Thyroid gland (tissue), 4 donors: ENCODE measurements around the gene PLXND1. TPM values are rescaled to one million over a fixed set of nuclear protein-coding genes. Genes with fewer than 3 reads are reported as not detected.

Experiments used
- DNase-seq, 2 donors: peaks; one replicate each; pipeline ENCODE4 v3.0.0-alpha.2; 2019
- H3K27ac ChIP-seq, 3 donors: fragments of 200-600 bp; sonication (generic); 1 replicate in 2 of 3; 2 replicates in 1 of 3; pipeline ENCODE4 v1.5.1; 2016 to 2019; ENCODE audit warnings: mild to moderate bottlenecking in 1 of 3, moderate library complexity in 1 of 3
- H3K27me3 ChIP-seq: fragments of 200-600 bp; sonication (generic); one replicate; pipeline ENCODE4 v1.5.1; 2019
- H3K36me3 ChIP-seq, 2 donors: fragments of 200-600 bp; sonication (generic); one replicate each; pipeline ENCODE4 v1.5.1; 2016 to 2019
- H3K4me1 ChIP-seq, 2 donors: fragments of 200-600 bp; sonication (generic); one replicate each; pipeline ENCODE4 v1.5.1; 2017 to 2019
- H3K4me3 ChIP-seq, 3 donors: fragments of 200-600 bp; sonication (generic); replicated peaks in 1 of 3; 1 replicate in 2 of 3; 2 replicates in 1 of 3; pipeline ENCODE4 v1.5.1; 2016; ENCODE audit warnings: mild to moderate bottlenecking in 1 of 3
- H3K9me3 ChIP-seq: fragments of 200-600 bp; sonication (generic); one replicate; pipeline ENCODE4 v1.5.1; 2017
- POLR2A ChIP-seq, 2 donors: fragments of 450-650 bp; IDR thresholded peaks; one replicate each; pipeline ENCODE4 v1.6.1; 2017; ENCODE audit warnings: antibody characterized with exemption in 2 of 2, mild to moderate bottlenecking in 2 of 2, moderate library complexity in 1 of 2
- WGBS, 2 donors: methylation state at CpG; one replicate each; pipeline ENCODE4 v1.1.5; 2017; 5-methylcytosine and 5-hydroxymethylcytosine counted together
- intact Hi-C: fragments of 100-400 bp; cut with DNase I; formaldehyde crosslinking; loops from one replicate; pipeline ENCODE4 v1.15.1; 2023
- total RNA-seq, 4 donors: library from RNA; depleted of rRNA; stranded (reverse); fragments of >200 nt; gene quantifications; one replicate each; pipeline ENCODE4 v1.2.3, GENCODE V29; 2016
- TF ChIP-seq, protein P1 (sequence below), 6 experiments: fragments of 200-600 bp in 3 of 6; fragments of 450-650 bp in 3 of 6; sonication (generic) in 3 of 6; IDR thresholded peaks; one replicate each; pipeline ENCODE4 v1.5.1; 2016 to 2019; ENCODE audit warnings: antibody characterized with exemption in 6 of 6, mild to moderate bottlenecking in 2 of 6, inconsistent platforms in 1 of 6, moderate library complexity in 1 of 6

Gene PLXND1
- total RNA-seq, 4 donors from 2014 or later: 50.7 to 69.8 (median 60.8) TPM

GRCh38 chr3:129602730-129603560 lies 3.5 kb downstream of the PLXND1 start:
- peak in 1 of 2 donors; percentile 32 for TF ChIP-seq POLR2A (IDR thresholded peaks at IDR 0.05)
- TF ChIP-seq, protein P1, sequence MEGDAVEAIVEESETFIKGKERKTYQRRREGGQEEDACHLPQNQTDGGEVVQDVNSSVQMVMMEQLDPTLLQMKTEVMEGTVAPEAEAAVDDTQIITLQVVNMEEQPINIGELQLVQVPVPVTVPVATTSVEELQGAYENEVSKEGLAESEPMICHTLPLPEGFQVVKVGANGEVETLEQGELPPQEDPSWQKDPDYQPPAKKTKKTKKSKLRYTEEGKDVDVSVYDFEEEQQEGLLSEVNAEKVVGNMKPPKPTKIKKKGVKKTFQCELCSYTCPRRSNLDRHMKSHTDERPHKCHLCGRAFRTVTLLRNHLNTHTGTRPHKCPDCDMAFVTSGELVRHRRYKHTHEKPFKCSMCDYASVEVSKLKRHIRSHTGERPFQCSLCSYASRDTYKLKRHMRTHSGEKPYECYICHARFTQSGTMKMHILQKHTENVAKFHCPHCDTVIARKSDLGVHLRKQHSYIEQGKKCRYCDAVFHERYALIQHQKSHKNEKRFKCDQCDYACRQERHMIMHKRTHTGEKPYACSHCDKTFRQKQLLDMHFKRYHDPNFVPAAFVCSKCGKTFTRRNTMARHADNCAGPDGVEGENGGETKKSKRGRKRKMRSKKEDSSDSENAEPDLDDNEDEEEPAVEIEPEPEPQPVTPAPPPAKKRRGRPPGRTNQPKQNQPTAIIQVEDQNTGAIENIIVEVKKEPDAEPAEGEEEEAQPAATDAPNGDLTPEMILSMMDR (IDR thresholded peaks at IDR 0.05): no peak
- Histone ChIP-seq H3K27me3 (peaks cover 5% of the 10 kb centered on the region), H3K4me1 (peaks cover 24 to 63% of the 10 kb centered on the region in 2 donors), H3K9me3 (no peaks in the 10 kb centered on the region), H3K4me3 (peak overlapping the region in 1 of 3 donors; percentile 50), H3K36me3 (no peaks in the 10 kb centered on the region), H3K27ac (peak overlapping the region; percentile 60 to 89 (median 65))
- 63 to 64% methylated on average over 13 to 14 of the region's 15 CpGs for WGBS, 2 donors
- peak in 1 of 2 donors; percentile 34 for DNase-seq
- intact Hi-C loops: no loop called here

DNA sequence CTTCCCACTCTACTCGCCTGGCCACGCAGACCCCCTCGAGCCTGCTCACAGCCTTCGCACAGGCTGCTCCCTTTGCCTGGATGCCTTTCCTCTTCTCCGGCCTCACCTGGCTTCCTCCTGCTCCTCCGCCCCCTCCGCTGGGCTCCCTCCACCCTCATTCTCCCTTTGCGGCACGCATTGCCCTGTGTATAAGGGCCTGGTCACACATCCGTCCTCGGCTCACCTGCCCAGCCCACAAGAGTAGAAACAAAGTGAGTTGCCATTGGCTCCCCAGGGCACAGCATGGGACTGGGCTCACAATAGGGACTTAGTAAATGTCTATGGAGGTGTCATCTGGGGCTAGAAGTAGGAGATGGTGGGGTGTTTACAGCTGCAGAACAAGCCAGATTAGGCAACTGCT lies 4.2 kb downstream of the PLXND1 start:
- Histone ChIP-seq H3K36me3 (no peaks in the 10 kb centered on the region), H3K27ac (peak overlapping the region in 2 of 3 donors; percentile 65 to 89), H3K27me3 (peaks cover 5% of the 10 kb centered on the region), H3K9me3 (no peaks in the 10 kb centered on the region), H3K4me1 (peaks cover 30 to 63% of the 10 kb centered on the region in 2 donors), H3K4me3 (no peak overlapping the region)
- TF ChIP-seq POLR2A (IDR thresholded peaks at IDR 0.05): no peak
- TF ChIP-seq, protein P1 (IDR thresholded peaks at IDR 0.05): no peak
- intact Hi-C loops: no loop called here
- 75 to 78% methylated on average over 11 of the region's 11 CpGs for WGBS, 2 donors
- no peak for DNase-seq

DNA sequence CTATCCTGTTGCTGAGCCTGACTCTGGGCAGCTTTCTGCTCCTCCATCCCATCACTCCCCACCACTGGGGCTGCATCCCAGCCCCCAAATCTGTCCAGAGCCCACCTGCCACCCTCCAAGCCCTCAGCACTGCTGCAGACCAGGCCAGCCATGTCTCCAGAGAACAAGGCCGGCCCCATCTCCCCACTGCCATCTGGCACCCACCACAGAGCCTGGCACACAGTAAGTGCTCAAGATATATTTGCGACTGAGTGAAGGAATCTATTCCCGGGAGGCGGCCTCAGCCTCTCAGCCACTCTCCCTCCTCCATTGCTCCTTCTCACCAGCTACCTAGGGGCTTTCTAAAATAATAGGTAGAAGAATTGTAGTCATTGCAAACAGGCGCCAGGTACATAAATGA lies 4.8 kb downstream of the PLXND1 start:
- Histone ChIP-seq H3K27me3 (peaks cover 5% of the 10 kb centered on the region), H3K27ac (peak overlapping the region in 1 of 3 donors; percentile 89), H3K4me1 (peaks cover 27 to 67% of the 10 kb centered on the region in 2 donors), H3K36me3 (no peaks in the 10 kb centered on the region), H3K4me3 (no peak overlapping the region), H3K9me3 (no peaks in the 10 kb centered on the region)
- no peak for DNase-seq
- WGBS, 2 donors: 80 to 81% methylated on average over 5 of the region's 5 CpGs
- TF ChIP-seq, protein P1 (IDR thresholded peaks at IDR 0.05): no peak
- TF ChIP-seq POLR2A (IDR thresholded peaks at IDR 0.05): no peak
- intact Hi-C loops: no loop called here

GRCh38 chr3:129600348-129600747 lies 6.1 kb downstream of the PLXND1 start:
- Histone ChIP-seq H3K9me3 (no peaks in the 10 kb centered on the region), H3K36me3 (no peaks in the 10 kb centered on the region), H3K27ac (peak overlapping the region in 2 of 3 donors; percentile 75 to 92), H3K4me1 (peaks cover 29 to 72% of the 10 kb centered on the region in 2 donors), H3K4me3 (no peak overlapping the region), H3K27me3 (no peaks in the 10 kb centered on the region)
- WGBS, 2 donors: 79 to 83% methylated on average over 2 of the region's 2 CpGs
- no peak for DNase-seq
- TF ChIP-seq POLR2A (IDR thresholded peaks at IDR 0.05): no peak
- TF ChIP-seq, protein P1 (IDR thresholded peaks at IDR 0.05): no peak
- intact Hi-C loops: no loop called here

- DNase-seq: no peak
- H3K4me3 ChIP-seq: no peak overlapping the region
- H3K27me3 ChIP-seq: no peaks in the 10 kb centered on the region
- whole genome bisulfite sequencing, 2 donors: 50 to 52% methylated on average over 3 to 5 of the region's 5 CpGs
- peaks cover 29 to 76% of the 10 kb centered on the region in 2 donors for H3K4me1 ChIP-seq
- TF ChIP-seq, protein P1 (IDR thresholded peaks at IDR 0.05): no peak
- no peak for TF ChIP-seq POLR2A (IDR thresholded peaks at IDR 0.05)
- no peaks in the 10 kb centered on the region for H3K36me3 ChIP-seq
- no peaks in the 10 kb centered on the region for H3K9me3 ChIP-seq
- intact Hi-C loops: no loop called here
- peak overlapping the region in 2 of 3 donors; percentile 75 to 92 for H3K27ac ChIP-seq
Measured at GRCh38 chr3:129599607-129600006, 6.9 kb downstream of the PLXND1 start.
